ENCODE results near the gene NRCAM.

GRCh38 chr7:108278776-108279175 lies 177.5 kb downstream of the NRCAM start:
- TF ChIP-seq CTCF (tag by site-specific recombination; IDR thresholded peaks at IDR 0.05) (no peak), ZBTB21 (tag by site-specific recombination; IDR thresholded peaks at IDR 0.05) (no peak), ZNF704 (tag by site-specific recombination; IDR thresholded peaks at IDR 0.05) (no peak), ZNF621 (tag by site-specific recombination; IDR thresholded peaks at IDR 0.05) (no peak), FEZF1 (tag by site-specific recombination; IDR thresholded peaks at IDR 0.05) (no peak), ZNF362 (tag by site-specific recombination; IDR thresholded peaks at IDR 0.05) (no peak), ZNF398 (tag by site-specific recombination; IDR thresholded peaks at IDR 0.05) (no peak), ZNF248 (tag by site-specific recombination; IDR thresholded peaks at IDR 0.05) (no peak), ZFP41 (tag by site-specific recombination; IDR thresholded peaks at IDR 0.05; ENCODE audit: borderline replicate concordance) (no peak), ZNF473 (tag by site-specific recombination; IDR thresholded peaks at IDR 0.05) (no peak), ZNF623 (tag by site-specific recombination; IDR thresholded peaks at IDR 0.05) (no peak), ZNF302 (tag by site-specific recombination; IDR thresholded peaks at IDR 0.05; ENCODE audit: low read depth) (no peak), ZNF324 (tag by site-specific recombination; IDR thresholded peaks at IDR 0.05) (no peak), ZBTB26 (tag by site-specific recombination; optimal IDR thresholded peaks at IDR 0.05) (no peak)
